HG03025 (cell line): ENCODE data around the gene SAFB.

Experiments used
- ATAC-seq: cut with Tn5 transposase; IDR thresholded peaks from one replicate; pipeline ENCODE4 v1.9.1; 2021; ENCODE audit warnings: mild to moderate bottlenecking, moderate library complexity; ENCODE audit not compliant: unreplicated experiment, low FRiP score

The SAFB gene

DNA sequence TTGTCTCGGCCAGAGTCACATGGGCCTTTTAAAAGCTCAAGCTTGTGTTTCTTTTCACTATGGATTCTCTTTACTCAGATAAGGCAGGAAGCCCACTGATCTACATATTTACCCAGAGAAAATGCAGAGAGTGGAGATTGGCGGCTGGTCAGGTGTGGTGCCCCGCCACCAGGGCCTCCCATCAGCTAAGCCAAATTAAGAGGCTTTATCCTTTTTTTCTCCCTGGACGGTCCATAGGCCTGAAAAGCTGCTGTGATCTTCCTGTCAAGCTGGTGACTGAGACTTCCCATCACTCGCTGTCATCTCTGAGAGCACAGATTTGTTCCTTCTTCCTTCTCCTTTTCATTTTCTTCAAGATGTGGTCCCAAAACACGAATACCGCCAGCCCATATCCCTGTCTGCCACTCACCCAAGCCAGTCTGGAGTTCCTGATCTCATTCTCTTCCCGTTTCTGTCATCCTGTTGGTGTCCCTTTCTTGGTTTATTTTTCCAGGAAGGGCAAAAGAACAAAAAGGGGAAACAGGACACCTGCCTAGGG lies 1.9 kb downstream of the SAFB start:
- no peak for ATAC-seq

DNA sequence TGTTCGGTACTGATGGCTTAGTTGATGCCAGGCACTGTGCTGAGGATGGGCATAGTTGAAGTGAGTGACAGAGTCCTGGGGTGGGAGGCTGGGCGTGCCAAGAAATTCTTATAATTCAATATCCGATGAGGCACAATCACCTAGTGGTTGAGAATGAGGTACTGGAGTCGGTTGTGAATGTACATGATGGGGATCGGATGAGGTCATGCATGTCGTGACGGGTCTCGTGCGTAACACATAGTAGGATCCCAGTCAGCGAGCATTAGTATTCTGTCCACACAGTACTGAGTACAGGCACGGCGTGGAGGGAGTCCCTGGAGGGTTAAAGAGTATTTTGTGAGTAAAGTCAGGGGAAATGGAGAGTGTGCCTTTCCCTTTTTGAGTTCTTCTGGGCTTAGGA lies 2.8 kb downstream of the SAFB start:
- no peak for ATAC-seq

DNA sequence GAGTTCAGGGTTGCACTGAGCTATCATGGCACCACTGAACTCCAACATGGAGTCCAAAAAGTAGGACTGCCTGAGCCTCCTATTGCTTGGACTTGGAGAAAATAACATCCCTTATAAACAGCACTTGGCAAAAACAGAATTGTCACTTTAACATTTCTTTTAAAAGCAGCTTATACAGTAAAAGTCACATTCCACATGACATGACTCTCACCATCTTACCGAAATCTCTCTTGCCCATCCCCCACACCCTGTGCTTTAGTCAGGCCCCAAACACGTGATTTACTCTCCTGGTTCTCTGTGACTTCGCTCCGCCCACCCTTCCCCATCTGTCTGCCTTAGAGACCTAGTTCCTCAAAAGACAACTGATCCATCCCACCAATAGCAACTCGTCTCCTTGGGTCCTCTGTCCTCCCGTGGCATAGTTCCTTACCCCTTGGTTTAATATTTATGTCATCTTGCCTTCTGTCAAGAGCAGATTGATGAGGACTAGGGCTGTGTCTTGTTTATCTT lies 4.6 kb downstream of the SAFB start:
- no peak for ATAC-seq

DNA sequence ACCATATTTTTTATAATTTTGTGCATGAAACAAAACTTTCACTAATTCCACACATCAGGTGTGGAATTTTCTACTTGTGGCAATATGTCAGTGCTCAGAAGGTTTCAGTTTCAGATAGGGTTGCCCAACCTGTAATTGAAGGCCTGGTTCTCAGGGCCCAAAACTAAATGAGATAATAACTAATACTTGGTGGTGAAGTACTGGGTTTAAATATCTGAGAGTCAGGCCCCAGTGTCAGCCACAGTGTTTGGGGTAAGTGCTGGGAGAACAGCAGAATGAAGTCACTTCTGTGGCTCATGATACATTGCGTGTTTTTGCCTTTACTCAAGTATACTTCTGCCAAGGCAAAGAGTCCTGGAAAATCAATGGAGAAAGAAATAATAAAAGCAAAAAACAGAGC lies 5.6 kb downstream of the SAFB start:
- no peak for ATAC-seq

DNA sequence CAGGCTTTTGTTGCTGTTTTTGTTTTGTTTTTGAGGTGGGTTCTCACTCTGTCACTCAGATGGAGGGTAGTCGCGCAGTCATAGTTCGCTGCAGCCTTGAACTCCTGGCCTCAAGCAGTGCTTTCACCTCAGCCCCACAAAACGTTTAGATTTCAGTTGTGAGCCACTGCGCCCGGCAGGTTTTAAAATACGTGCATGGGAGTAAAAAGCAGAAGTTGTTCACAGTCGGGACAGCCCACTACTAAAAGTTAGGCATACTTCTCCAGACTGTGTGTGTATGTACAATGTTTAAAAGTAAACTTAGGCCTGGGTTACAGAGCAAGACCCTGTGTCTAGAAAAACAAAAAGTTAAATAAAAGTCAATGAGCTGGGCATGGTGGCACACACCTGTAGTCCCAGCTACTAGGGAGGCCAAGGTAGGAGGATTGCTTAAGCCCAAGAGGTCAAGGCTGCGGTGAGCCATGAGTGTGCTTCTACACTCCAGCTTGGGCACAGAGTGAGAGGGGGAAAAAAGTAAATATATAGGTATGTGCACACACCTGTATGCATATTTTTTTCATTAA lies 6.1 kb downstream of the SAFB start:
- no peak for ATAC-seq

DNA sequence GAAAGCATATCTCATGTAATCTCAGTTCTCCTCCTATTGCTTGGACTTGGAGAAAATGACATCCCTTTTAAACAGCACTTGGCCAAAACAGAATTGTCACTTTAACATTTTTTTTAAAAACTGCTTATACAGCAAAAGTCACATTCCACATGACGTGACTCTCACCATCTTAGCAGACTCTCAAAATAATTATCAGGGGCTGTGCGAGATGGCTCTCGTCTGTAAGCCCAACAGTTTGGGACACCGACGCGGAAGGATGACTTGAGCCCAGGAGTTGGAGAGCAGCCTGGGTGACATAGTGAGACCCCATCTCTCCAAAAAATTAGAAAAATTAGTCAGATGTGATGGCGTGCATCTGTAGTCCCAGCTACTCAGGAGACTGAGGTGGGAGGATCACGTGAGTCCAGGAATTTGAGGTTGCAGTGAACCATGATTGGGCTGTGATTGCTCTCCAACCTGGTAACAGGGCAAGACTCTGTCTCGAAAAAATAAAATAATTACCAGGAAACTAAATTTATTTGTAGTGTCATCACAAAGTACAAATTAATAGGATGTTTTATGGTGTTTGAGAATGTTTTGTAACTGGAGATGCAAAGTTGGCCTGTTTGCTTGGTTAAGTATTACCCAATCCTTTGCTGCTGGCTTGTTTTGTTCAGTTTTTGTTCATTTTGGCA lies 8.8 kb downstream of the SAFB start:
- no peak for ATAC-seq

DNA sequence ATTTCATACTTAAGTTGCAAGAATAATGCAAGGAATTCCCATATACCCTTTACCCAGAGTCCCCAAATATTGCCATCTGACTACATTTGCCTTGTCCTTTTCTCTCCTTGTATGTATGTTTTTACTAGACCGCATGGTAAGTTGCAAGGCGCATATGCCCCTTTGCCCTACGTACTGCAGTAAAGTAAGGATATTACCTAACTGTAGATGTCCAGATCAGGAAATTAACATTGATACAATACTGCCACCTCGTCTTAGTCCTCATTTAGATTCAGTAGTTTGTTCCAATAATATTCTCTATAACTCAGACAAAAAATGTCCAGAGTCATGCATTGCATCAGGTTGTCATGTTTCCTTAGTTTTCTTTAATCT lies 9.3 kb downstream of the SAFB start:
- no peak for ATAC-seq

DNA sequence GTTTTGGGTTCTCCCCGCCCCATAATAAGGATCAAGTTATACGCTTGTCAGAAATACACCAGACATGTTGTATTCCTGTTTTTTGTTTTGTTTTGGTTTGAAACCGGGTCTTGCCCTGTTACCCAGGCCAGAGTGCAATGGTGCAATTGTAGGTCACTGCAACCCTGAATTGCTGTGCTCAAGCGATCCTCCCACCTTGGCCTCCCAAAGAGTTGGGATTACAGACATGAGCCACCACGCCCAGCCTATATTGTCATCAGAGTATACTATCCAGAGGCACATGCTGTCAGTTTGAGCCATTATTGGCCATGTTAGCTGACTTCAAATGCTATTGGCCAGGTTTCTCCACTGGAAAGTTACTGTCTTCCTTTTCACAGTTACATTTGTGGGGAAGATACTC lies 9.8 kb downstream of the SAFB start:
- ATAC-seq, result no peak

DNA sequence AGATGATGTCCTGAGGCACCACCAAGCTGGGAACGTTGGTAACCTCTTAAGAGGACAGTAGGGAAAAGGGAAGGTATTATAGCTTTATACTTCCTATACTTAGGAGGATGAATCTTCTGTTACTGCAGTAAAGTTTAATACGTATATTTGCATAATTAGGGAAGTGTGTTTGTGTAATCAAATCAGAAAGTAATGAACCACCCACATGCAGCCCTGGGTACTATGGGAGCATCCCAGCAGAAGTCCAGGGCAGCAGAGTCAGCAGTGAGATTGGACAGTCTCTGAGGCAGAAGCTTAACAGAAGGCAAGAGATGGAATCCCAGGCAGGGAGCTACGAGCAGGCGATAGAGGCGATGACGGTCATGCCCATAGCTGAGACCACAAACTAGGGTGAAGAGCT lies 12.5 kb downstream of the SAFB start:
- no peak for ATAC-seq

DNA sequence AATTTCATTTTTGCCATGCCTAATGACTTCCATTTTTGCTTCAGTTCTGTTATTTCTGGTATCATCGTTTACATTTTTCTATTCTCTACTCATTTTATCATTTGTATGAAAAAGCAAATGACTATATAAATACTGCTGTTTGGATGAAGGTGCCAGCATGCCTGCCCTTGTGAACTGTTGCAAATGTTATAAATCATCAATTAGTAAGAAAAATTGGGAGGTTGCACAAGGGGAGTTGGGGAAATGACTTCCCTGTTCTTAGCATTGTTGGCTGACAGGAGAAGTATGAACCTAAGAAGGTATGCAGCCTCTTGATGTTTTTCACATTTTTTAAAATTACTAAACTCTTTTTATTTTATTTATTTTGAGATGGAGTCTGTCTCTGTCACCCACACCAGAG lies 15.1 kb downstream of the SAFB start:
- no peak for ATAC-seq

DNA sequence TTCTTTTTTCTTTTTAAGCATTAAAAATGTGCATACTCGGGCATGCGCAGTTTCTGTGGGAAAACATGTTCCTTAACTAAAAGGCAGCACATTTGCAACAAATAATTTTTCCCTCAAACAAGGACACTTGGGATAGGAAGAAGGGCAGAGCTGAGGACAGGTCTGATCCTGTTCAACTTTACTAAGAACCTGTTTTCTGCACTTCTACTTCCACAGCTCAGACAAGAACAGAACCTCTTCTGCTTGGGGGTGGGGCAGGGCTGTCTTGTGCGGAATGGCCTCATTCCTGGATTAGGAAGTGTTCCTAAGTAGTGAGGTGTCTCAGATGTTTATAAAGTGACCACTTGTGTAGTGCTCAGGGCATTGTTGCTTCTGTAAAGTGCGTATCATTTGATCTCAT lies 18.3 kb downstream of the SAFB start:
- no peak for ATAC-seq

DNA sequence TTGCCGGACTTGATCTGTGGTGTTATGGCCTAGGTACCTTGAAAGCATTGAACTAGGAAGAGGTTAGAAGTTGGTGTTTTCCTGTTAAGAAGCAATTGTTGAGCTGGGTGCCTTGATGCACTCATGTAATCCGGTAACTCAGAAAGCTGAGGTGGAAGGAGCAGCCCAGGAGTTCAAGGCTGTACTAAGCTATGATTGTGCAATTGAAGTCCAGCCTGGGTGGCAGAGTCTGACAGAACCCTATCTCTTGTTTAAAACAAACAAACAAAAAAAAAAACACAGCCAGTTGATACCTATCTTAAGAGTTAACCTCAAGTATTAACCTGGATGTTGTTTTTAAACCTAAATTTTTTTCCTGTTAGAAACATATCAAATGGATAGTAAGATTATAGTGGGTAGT lies 19.3 kb downstream of the SAFB start:
- no peak for ATAC-seq

DNA sequence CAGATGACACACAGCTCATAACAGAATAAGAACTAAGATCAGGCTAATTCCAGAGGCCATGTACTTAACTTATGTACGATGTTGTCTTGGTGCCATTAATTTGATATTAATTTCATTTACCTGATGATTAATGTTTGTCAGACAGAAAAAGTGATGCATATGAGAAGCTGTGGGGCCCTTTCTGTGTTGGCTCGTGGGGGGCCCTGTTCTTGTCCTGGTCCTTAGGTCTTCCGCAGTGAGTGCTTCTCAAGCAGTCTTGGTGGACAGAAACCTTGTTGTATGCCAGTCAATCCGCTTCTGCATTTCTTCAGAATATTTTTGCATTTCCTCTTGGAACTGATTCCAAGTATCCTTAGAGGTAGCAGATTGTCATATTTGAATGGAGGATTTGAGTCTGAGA lies 20.2 kb downstream of the SAFB start:
- no peak for ATAC-seq

DNA sequence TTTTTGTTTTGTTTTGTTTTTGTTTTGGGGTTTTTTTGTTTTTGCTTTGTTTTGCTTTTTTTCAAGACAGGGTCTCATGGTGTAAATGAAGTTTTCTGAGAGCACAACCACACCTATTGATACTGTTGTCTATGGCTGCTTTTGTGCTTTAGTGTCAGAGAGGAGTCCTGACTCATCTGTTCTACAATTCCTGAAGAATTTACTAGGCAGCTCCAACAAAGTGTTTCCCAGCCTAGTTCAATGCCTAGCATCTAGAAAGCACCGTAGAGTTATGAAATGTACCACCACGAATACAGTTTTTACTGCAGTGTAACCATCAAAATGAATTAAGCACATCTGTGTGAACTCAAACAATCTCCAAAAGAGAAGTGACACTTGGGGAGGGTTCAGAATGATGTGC lies 21.2 kb downstream of the SAFB start:
- no peak for ATAC-seq

DNA sequence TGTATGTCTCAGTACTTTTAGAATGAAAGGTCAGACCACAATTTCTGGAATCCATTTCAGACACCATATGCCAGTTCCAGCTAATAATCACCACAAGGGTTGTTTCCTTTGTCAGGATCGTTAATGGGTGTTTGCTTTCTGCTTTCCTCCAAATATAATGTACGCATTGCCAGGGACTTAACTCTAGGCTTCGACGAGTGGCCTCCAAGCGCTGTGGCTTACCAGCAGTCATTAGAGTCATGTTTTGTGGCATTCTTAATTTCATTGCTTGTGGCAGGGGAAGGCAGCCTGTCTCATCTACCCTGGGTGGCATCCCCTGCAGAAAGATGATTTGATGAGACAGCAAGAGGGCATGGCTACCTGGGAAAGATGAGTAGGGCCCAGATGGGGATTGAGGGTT lies 22.5 kb downstream of the SAFB start:
- no peak for ATAC-seq

DNA sequence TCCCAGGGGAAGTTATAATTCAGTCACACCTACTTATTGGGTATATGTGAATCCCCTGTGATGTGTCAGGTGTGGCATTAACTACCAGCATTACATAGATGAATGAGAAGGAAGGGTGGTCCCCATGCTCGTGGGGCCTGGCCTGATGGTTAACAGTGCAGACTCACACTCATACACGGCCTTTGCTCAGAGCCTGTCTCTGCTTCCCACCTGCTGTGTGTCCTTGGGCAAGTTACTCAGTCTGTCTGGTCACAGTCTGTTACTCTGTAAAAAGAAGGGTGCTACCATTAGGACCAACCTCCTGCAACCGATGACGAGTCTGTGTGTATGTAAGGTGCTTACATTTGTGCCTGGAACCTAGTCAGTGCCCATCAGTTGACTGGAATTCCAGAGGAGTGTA lies 23.8 kb downstream of the SAFB start:
- ATAC-seq, result no peak

DNA sequence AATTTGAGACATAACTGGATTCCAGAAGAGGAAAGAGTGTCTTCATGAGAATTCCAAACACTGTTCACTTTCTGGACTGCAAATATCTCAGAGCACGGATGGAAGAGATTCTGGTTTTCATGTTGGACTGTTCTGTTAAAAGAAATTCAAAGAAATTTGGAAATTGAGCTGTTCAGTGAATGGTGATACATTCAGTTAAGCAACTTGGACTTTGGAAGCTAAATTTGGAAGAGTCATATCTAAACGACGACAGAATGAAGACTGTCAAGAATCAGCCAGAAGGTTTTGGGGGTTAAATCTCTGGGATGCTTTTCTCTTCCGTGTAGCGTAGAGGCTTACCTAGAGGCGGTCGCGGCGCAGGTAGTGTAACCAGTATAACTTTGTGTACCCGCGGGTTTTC lies 25.6 kb downstream of the SAFB start:
- ATAC-seq, result no peak

DNA sequence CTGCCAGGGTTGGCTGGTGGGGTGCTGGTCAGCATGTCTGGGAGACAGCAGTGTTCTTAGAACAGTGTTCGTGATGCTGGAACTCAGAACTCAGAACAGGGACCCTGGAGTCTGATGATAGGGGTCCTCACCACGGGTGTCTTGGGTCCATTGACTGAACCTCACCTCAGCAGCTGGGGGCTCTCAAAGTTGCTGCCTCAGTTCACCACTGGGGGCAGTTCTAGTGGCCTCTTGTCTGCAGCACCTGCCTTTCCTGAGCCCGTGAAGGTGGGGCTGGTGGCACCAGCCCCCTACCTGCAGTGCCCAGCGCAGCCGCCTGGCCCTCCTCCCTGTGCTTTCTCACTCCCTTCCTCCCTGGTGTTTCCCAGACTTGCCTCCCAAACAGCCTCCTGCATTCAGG lies 28.5 kb downstream of the SAFB start:
- no peak for ATAC-seq

DNA sequence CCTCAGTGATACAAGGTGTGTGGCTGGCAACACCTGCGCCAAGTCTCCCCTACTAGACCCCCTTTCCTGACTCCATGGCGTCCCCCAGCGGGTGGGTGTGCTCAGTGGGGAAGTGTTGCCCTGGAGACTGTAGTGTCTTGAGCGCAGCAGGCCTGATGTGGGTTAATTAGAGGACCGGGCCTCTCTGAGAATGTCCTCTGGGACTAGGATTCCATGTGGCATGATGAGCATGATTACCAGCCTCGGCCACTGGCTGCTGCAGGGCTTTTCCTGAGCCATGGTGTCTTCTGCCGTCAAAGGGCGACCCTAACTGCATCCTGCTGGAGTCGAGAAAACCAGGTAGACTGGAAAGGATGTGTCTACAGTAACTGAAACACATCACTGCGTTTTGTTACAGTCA lies 29.4 kb downstream of the SAFB start:
- no peak for ATAC-seq

DNA sequence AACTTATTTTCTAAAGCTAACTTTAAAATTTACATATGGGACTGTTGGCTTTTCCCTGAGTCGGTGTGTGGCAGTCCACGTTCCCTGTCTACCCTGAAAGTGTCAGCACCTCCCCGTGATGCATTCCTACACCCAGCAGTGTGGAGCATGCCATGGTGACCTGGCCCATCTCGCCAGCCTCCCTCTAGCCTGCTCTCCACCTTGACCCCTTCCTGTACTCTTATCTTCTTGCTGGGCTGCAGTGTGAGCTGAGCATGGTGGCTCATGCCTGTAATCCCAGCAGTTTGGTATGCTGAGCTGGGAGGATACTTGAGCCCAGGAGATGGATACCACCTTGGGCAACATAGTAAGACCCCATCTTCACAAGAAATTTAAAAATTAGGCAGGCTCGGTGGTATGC lies 32.0 kb downstream of the SAFB start:
- no peak for ATAC-seq

DNA sequence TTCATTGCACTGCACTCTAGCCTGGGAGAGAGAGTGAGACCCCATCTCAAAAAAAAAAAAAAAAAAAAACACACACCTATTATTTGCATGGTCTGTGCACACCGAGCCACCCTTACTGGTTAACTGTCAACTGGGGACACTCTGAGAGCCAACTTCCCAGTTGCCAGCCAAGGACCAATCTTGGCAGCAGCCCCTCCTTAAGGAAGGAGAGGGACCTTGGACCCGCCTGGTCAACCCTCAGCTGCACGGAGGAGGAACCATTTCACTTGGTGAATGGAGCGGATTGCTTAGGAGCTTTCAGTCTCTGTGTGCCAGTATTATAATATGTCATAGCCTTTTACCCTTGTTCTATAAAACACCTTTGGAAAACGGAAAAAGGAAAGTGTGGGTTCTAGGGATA lies 32.5 kb downstream of the SAFB start:
- no peak for ATAC-seq

DNA sequence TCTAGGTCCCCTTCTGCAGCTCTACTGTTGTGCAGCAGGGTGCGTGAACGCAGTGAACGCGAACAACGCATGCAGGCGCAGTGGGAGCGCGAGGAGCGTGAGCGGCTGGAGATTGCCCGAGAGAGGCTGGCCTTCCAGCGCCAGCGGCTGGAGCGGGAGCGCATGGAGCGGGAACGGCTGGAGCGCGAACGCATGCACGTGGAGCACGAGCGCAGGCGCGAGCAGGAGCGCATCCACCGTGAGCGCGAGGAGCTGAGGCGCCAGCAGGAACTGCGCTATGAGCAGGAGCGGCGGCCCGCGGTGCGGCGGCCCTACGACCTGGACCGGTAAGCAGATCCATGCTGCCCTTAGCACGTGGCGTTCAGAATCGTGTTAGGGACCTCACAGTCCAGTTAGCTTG lies 38.6 kb downstream of the SAFB start:
- ATAC-seq, result no peak
